ENCODE measurements around the gene WASF3.

The WASF3 gene

GRCh38 chr13:26646603-26647002, 89.1 kb downstream of the WASF3 start:
- Histone ChIP-seq H3K9me3 (ENCODE audit: control insufficient read depth, insufficient read depth, low read length) (peaks cover 2% of the 10 kb centered on the region), H3K9ac (ENCODE audit: low read depth, low read length) (no peak overlapping the region), H3K27me3 (ENCODE audit: control insufficient read depth, insufficient read depth, low read length) (no peaks in the 10 kb centered on the region), H3K4me3 (ENCODE audit: low read depth, low read length) (no peak overlapping the region), H3K36me3 (ENCODE audit: control insufficient read depth, insufficient read depth, low read length) (no peaks in the 10 kb centered on the region), H3K4me1 (ENCODE audit: control insufficient read depth, insufficient read depth, low read length) (peaks cover 10% of the 10 kb centered on the region)

DNA sequence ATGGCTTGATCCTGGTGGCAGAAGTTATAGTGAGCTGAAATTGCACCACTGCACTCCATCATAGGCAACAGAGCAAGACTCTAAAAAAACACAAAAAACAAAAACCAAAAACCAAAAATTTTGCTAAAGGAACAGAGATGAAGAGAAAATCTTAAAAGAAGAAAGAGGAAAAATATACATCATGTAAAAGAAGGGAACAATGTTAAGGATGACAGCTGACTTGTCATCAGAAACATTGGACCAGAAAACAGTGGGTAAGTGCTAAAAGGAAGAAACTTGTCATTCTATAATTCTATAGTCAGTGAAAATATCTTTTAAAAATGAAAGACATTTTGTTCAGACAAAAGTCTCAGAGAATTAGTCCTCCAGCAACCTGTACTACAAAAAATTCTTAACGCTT, 93.8 kb downstream of the WASF3 start:
- H3K4me1 ChIP-seq (ENCODE audit: control insufficient read depth, insufficient read depth, low read length): peaks cover 8% of the 10 kb centered on the region
- H3K4me3 ChIP-seq (ENCODE audit: low read depth, low read length): no peak overlapping the region
- no peaks in the 10 kb centered on the region for H3K27me3 ChIP-seq (ENCODE audit: control insufficient read depth, insufficient read depth, low read length)
- peaks cover 2% of the 10 kb centered on the region for H3K9me3 ChIP-seq (ENCODE audit: control insufficient read depth, insufficient read depth, low read length)
- H3K36me3 ChIP-seq (ENCODE audit: control insufficient read depth, insufficient read depth, low read length): no peaks in the 10 kb centered on the region
- no peak overlapping the region for H3K9ac ChIP-seq (ENCODE audit: low read depth, low read length)

- Histone ChIP-seq H3K9ac (ENCODE audit: low read depth, low read length) (no peak overlapping the region), H3K9me3 (ENCODE audit: control insufficient read depth, insufficient read depth, low read length) (peaks cover 2% of the 10 kb centered on the region), H3K4me3 (ENCODE audit: low read depth, low read length) (no peak overlapping the region), H3K4me1 (ENCODE audit: control insufficient read depth, insufficient read depth, low read length) (peaks cover 3% of the 10 kb centered on the region), H3K27me3 (ENCODE audit: control insufficient read depth, insufficient read depth, low read length) (no peaks in the 10 kb centered on the region), H3K36me3 (ENCODE audit: control insufficient read depth, insufficient read depth, low read length) (no peaks in the 10 kb centered on the region)
Observed at GRCh38 chr13:26653310-26653709, 95.8 kb downstream of the WASF3 start.

DNA sequence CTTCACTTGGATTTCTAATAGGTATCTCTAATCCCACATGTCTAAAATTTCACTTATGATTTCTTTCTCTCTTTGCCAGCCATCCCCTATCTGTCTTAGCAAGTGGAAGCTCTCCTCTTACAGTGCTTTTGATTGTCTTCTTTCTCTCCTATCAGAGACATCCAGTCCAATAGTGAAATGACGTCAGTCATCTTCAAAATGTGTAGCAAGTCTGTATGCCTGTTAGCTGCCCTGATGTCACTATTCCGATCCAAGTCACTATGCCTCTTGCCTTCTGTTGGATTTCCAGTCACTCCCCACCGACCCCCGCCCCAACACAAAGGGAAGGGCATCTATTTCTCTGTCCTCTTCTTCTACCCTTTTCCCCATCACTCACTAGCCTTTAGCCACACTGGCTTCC, 96.4 kb downstream of the WASF3 start:
- no peaks in the 10 kb centered on the region for H3K27me3 ChIP-seq (ENCODE audit: control insufficient read depth, insufficient read depth, low read length)
- H3K4me3 ChIP-seq (ENCODE audit: low read depth, low read length): no peak overlapping the region
- H3K4me1 ChIP-seq (ENCODE audit: control insufficient read depth, insufficient read depth, low read length): peaks cover 3% of the 10 kb centered on the region
- H3K9me3 ChIP-seq (ENCODE audit: control insufficient read depth, insufficient read depth, low read length): peaks cover 2% of the 10 kb centered on the region
- no peaks in the 10 kb centered on the region for H3K36me3 ChIP-seq (ENCODE audit: control insufficient read depth, insufficient read depth, low read length)
- no peak overlapping the region for H3K9ac ChIP-seq (ENCODE audit: low read depth, low read length)

GRCh38 chr13:26656919-26657318, 99.4 kb downstream of the WASF3 start:
- no peaks in the 10 kb centered on the region for H3K36me3 ChIP-seq (ENCODE audit: control insufficient read depth, insufficient read depth, low read length)
- peaks cover 6% of the 10 kb centered on the region for H3K4me1 ChIP-seq (ENCODE audit: control insufficient read depth, insufficient read depth, low read length)
- no peaks in the 10 kb centered on the region for H3K27me3 ChIP-seq (ENCODE audit: control insufficient read depth, insufficient read depth, low read length)
- no peaks in the 10 kb centered on the region for H3K9me3 ChIP-seq (ENCODE audit: control insufficient read depth, insufficient read depth, low read length)
- no peak overlapping the region for H3K4me3 ChIP-seq (ENCODE audit: low read depth, low read length)
- no peak overlapping the region for H3K9ac ChIP-seq (ENCODE audit: low read depth, low read length)

GRCh38 chr13:26658448-26659385, 101.2 kb downstream of the WASF3 start:
- Histone ChIP-seq H3K4me1 (ENCODE audit: control insufficient read depth, insufficient read depth, low read length) (peaks cover 6% of the 10 kb centered on the region), H3K4me3 (ENCODE audit: low read depth, low read length) (no peak overlapping the region), H3K9ac (ENCODE audit: low read depth, low read length) (no peak overlapping the region), H3K36me3 (ENCODE audit: control insufficient read depth, insufficient read depth, low read length) (no peaks in the 10 kb centered on the region), H3K9me3 (ENCODE audit: control insufficient read depth, insufficient read depth, low read length) (no peaks in the 10 kb centered on the region), H3K27me3 (ENCODE audit: control insufficient read depth, insufficient read depth, low read length) (no peaks in the 10 kb centered on the region)

DNA sequence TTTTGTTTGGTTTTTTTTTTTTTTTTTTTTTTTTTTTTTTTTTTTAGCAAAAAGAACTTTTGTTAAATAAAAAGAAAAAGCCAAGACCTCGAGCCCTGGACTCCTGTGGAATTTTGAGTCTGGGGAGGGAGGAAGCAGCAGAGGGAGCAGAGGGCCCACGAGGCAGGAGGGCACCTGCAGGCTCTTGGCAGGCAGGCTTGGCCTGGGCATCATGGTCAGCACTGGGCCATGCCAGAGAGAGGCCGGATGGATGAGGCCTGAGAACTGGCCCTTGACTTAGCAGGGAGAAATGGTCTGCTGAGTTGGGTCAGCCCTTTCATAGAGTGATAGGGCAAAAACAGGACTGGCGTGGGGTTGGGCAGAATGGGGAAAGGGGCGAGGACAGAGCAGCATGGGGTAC, 102.7 kb downstream of the WASF3 start:
- no peak overlapping the region for H3K4me3 ChIP-seq (ENCODE audit: low read depth, low read length)
- H3K27me3 ChIP-seq (ENCODE audit: control insufficient read depth, insufficient read depth, low read length): no peaks in the 10 kb centered on the region
- no peak overlapping the region for H3K9ac ChIP-seq (ENCODE audit: low read depth, low read length)
- no peaks in the 10 kb centered on the region for H3K36me3 ChIP-seq (ENCODE audit: control insufficient read depth, insufficient read depth, low read length)
- H3K9me3 ChIP-seq (ENCODE audit: control insufficient read depth, insufficient read depth, low read length): no peaks in the 10 kb centered on the region
- peaks cover 6% of the 10 kb centered on the region for H3K4me1 ChIP-seq (ENCODE audit: control insufficient read depth, insufficient read depth, low read length)

- Histone ChIP-seq H3K27me3 (ENCODE audit: control insufficient read depth, insufficient read depth, low read length) (no peaks in the 10 kb centered on the region), H3K36me3 (ENCODE audit: control insufficient read depth, insufficient read depth, low read length) (no peaks in the 10 kb centered on the region), H3K9ac (ENCODE audit: low read depth, low read length) (no peak overlapping the region), H3K4me3 (ENCODE audit: low read depth, low read length) (no peak overlapping the region), H3K4me1 (ENCODE audit: control insufficient read depth, insufficient read depth, low read length) (peaks cover 6% of the 10 kb centered on the region), H3K9me3 (ENCODE audit: control insufficient read depth, insufficient read depth, low read length) (no peaks in the 10 kb centered on the region)
Observed at GRCh38 chr13:26660766-26661165, 103.3 kb downstream of the WASF3 start.

GRCh38 chr13:26663791-26664190, 106.3 kb downstream of the WASF3 start:
- peaks cover 2% of the 10 kb centered on the region for H3K4me1 ChIP-seq (ENCODE audit: control insufficient read depth, insufficient read depth, low read length)
- no peak overlapping the region for H3K9ac ChIP-seq (ENCODE audit: low read depth, low read length)
- no peaks in the 10 kb centered on the region for H3K36me3 ChIP-seq (ENCODE audit: control insufficient read depth, insufficient read depth, low read length)
- H3K27me3 ChIP-seq (ENCODE audit: control insufficient read depth, insufficient read depth, low read length): no peaks in the 10 kb centered on the region
- H3K9me3 ChIP-seq (ENCODE audit: control insufficient read depth, insufficient read depth, low read length): no peaks in the 10 kb centered on the region
- H3K4me3 ChIP-seq (ENCODE audit: low read depth, low read length): no peak overlapping the region

- H3K9ac ChIP-seq (ENCODE audit: low read depth, low read length): no peak overlapping the region
- H3K4me3 ChIP-seq (ENCODE audit: low read depth, low read length): no peak overlapping the region
- H3K27me3 ChIP-seq (ENCODE audit: control insufficient read depth, insufficient read depth, low read length): no peaks in the 10 kb centered on the region
- H3K36me3 ChIP-seq (ENCODE audit: control insufficient read depth, insufficient read depth, low read length): no peaks in the 10 kb centered on the region
- H3K9me3 ChIP-seq (ENCODE audit: control insufficient read depth, insufficient read depth, low read length): no peaks in the 10 kb centered on the region
- peaks cover 2% of the 10 kb centered on the region for H3K4me1 ChIP-seq (ENCODE audit: control insufficient read depth, insufficient read depth, low read length)
Observed at GRCh38 chr13:26664286-26664685, 106.8 kb downstream of the WASF3 start.

DNA sequence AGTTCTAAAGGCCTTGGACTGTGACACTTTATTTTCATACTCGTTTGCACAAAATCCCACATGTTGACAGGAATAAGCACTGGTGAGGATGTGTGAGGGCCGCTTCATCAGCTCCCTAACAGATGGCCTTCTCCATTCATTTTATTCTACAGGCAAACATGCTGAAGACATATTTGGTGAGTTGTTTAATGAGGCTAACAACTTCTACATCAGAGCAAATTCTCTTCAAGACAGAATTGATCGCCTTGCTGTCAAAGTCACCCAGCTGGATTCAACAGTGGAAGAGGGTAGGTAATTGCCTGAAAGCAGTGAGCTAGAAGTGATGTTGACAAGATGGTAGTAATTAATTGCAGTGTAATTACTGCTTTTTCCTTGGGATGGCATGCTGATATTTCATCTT, 107.4 kb downstream of the WASF3 start:
- no peaks in the 10 kb centered on the region for H3K36me3 ChIP-seq (ENCODE audit: control insufficient read depth, insufficient read depth, low read length)

DNA sequence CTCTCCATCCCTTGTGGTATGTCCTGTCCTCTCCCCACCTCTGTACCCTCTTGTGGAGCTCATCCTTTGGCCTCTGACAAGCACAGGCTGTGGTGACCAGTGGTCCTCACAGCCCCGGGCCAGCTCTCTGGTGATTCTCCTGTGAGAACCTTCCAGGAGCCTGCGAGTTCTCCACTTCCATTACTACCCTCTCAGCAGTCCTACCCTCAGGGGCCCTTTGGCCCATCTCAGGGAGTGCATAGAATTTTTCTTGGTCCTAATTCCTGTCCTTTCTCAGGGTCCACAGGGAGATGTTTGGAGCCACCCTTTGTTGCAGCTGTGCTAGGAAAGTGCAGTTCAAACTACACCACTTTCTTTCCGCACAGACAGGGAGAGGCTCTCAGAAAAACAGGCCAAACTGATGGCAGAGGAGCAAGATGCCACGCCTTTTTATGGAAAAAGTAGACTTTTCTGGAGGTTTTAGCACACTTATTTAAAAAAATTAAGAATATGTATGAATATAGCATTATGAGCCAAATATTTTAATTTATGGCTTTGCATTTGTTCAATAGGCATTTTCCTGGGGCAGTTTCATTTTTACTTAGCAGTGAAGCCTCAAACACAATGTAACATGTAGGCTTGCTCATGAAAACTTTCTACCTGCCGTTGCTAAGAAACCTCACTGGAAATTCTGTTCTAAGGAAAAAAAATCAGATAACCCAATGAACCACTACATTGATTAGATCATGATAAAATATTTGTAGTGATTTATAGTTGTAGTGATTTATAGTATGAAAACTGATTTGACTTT, 111.1 kb downstream of the WASF3 start:
- Histone ChIP-seq H3K9ac (ENCODE audit: low read depth, low read length) (no peak overlapping the region), H3K4me3 (ENCODE audit: low read depth, low read length) (no peak overlapping the region), H3K36me3 (ENCODE audit: control insufficient read depth, insufficient read depth, low read length) (no peaks in the 10 kb centered on the region), H3K9me3 (ENCODE audit: control insufficient read depth, insufficient read depth, low read length) (no peaks in the 10 kb centered on the region), H3K27me3 (ENCODE audit: control insufficient read depth, insufficient read depth, low read length) (no peaks in the 10 kb centered on the region), H3K4me1 (ENCODE audit: control insufficient read depth, insufficient read depth, low read length) (no peaks in the 10 kb centered on the region)

More for the DNA sequence above, 107.4 kb downstream of the WASF3 start:
- Histone ChIP-seq H3K27me3 (ENCODE audit: control insufficient read depth, insufficient read depth, low read length) (no peaks in the 10 kb centered on the region), H3K4me3 (ENCODE audit: low read depth, low read length) (no peak overlapping the region), H3K4me1 (ENCODE audit: control insufficient read depth, insufficient read depth, low read length) (peaks cover 2% of the 10 kb centered on the region), H3K9ac (ENCODE audit: low read depth, low read length) (no peak overlapping the region), H3K9me3 (ENCODE audit: control insufficient read depth, insufficient read depth, low read length) (no peaks in the 10 kb centered on the region)
